MG63 (cell line): Measurements from ENCODE around the gene TSPAN10. TPM values are rescaled to one million over a fixed set of nuclear protein-coding genes. Genes with fewer than 3 reads are reported as not detected.
"Not testable (repeated sequence)": the region's sequence is repeated elsewhere in the genome, so short reads cannot be mapped to it uniquely, and the experiment has no call there.

Experiments
- DNase-seq: peaks from one replicate; pipeline ENCODE4 v3.0.0-alpha.2; 2020
- H3K27me3 ChIP-seq: fragments of 250-450 bp; sonication (Bioruptor Pico); 2 replicates; pipeline ENCODE4 v1.5.1; 2020; ENCODE audit warnings: mild to moderate bottlenecking, moderate library complexity
- H3K36me3 ChIP-seq: fragments of 250-450 bp; sonication (Bioruptor Pico); 2 replicates; pipeline ENCODE4 v1.5.1; 2020; ENCODE audit warnings: mild to moderate bottlenecking, moderate library complexity
- H3K4me3 ChIP-seq: fragments of 250-450 bp; sonication (Bioruptor Pico); 2 replicates; pipeline ENCODE4 v1.5.1; 2020; ENCODE audit warnings: mild to moderate bottlenecking, moderate library complexity
- H3K9me3 ChIP-seq: fragments of 250-450 bp; sonication (Bioruptor Pico); 2 replicates; pipeline ENCODE4 v1.5.1; 2020; ENCODE audit warnings: mild to moderate bottlenecking, moderate library complexity
- total RNA-seq: library from RNA; depleted of rRNA; stranded (reverse); fragments of >200 nt; shearing (Covaris generic); gene quantifications from 2 replicates; pipeline ENCODE4 v1.2.3, GENCODE V29; 2014; ENCODE audit warnings: low replicate concordance

Gene TSPAN10
- total RNA-seq, 1 experiment from 2014 or later: 3.7 TPM

GRCh38 chr17:81672954-81673353 lies 36.0 kb downstream of the TSPAN10 start:
- peaks cover 64% of the 10 kb centered on the region for H3K36me3 ChIP-seq

GRCh38 chr17:81673561-81674258 lies 36.7 kb downstream of the TSPAN10 start:
- Histone ChIP-seq H3K27me3 (no peaks in the 10 kb centered on the region), H3K36me3 (peaks cover 57% of the 10 kb centered on the region), H3K4me3 (no peak overlapping the region), H3K9me3 (no peaks in the 10 kb centered on the region)
- DNase-seq: no peak

More at GRCh38 chr17:81672954-81673353, 36.0 kb downstream of the TSPAN10 start:
- Histone ChIP-seq H3K27me3 (no peaks in the 10 kb centered on the region), H3K9me3 (no peaks in the 10 kb centered on the region), H3K4me3 (no peak overlapping the region)
- no peak for DNase-seq

- not testable (repeated sequence) for DNase-seq, H3K4me3 ChIP-seq, H3K27me3 ChIP-seq, H3K9me3 ChIP-seq
- peaks cover 48% of the 10 kb centered on the region for H3K36me3 ChIP-seq
These were observed 38.7 kb downstream of the TSPAN10 start for GRCh38 chr17:81675515-81676221.

- Histone ChIP-seq H3K9me3 (no peaks in the 10 kb centered on the region), H3K36me3 (peaks cover 48% of the 10 kb centered on the region), H3K27me3 (no peaks in the 10 kb centered on the region), H3K4me3 (no peak overlapping the region)
- DNase-seq: no peak
These were observed 39.9 kb downstream of the TSPAN10 start for GRCh38 chr17:81676906-81677305.

- no peak for DNase-seq
- H3K36me3 ChIP-seq: peaks cover 34% of the 10 kb centered on the region
These were observed 43.2 kb downstream of the TSPAN10 start for GRCh38 chr17:81680150-81680549.

GRCh38 chr17:81681672-81682071 lies 44.7 kb downstream of the TSPAN10 start:
- Histone ChIP-seq H3K9me3 (no peaks in the 10 kb centered on the region), H3K36me3 (peaks cover 46% of the 10 kb centered on the region), H3K4me3 (no peak overlapping the region; the same call in 1 of the 2 replicates), H3K27me3 (no peaks in the 10 kb centered on the region)
- peak; percentile 68 for DNase-seq

More at GRCh38 chr17:81680150-81680549, 43.2 kb downstream of the TSPAN10 start:
- Histone ChIP-seq H3K27me3 (no peaks in the 10 kb centered on the region), H3K9me3 (no peaks in the 10 kb centered on the region), H3K4me3 (no peak overlapping the region)

GRCh38 chr17:81682565-81683207 lies 45.7 kb downstream of the TSPAN10 start:
- Histone ChIP-seq H3K9me3 (no peaks in the 10 kb centered on the region), H3K27me3 (no peaks in the 10 kb centered on the region), H3K36me3 (peaks cover 56% of the 10 kb centered on the region), H3K4me3 (peak overlapping the region; percentile 83)
- DNase-seq: no peak

GRCh38 chr17:81683208-81683583 lies 46.2 kb downstream of the TSPAN10 start:
- H3K9me3 ChIP-seq: no peaks in the 10 kb centered on the region
- peak overlapping the region; percentile 83 for H3K4me3 ChIP-seq
- peak; percentile 40 for DNase-seq
- no peaks in the 10 kb centered on the region for H3K27me3 ChIP-seq
- peaks cover 61% of the 10 kb centered on the region for H3K36me3 ChIP-seq

GRCh38 chr17:81683584-81684441 lies 46.8 kb downstream of the TSPAN10 start, which contains the start of the genes ARL16 and HGS:
Gene ARL16, minus strand, starts transcription at chr17:81683797. Its CDS starts 44 bp downstream, at chr17:81683753.
Gene HGS, plus strand, starts transcription at chr17:81684011. Its CDS starts 56 bp downstream, at chr17:81684067.
- DNase-seq: peak; percentile 98
- Histone ChIP-seq H3K9me3 (no peaks in the 10 kb centered on the region), H3K36me3 (peaks cover 67% of the 10 kb centered on the region), H3K27me3 (no peaks in the 10 kb centered on the region), H3K4me3 (peak within 1 kb of the TSS; percentile 83)

- no peaks in the 10 kb centered on the region for H3K27me3 ChIP-seq
- peaks cover 71% of the 10 kb centered on the region for H3K36me3 ChIP-seq
- no peaks in the 10 kb centered on the region for H3K9me3 ChIP-seq
- peak overlapping the region; percentile 83 for H3K4me3 ChIP-seq
- no peak for DNase-seq
These were observed 47.5 kb downstream of the TSPAN10 start for GRCh38 chr17:81684442-81684911.

- DNase-seq: peak; percentile 76
- Histone ChIP-seq H3K36me3 (peaks cover 74% of the 10 kb centered on the region), H3K4me3 (peak overlapping the region; percentile 83)
These were observed 48.1 kb downstream of the TSPAN10 start for GRCh38 chr17:81685108-81685507.

GRCh38 chr17:81686614-81687013 lies 49.6 kb downstream of the TSPAN10 start:
- Histone ChIP-seq H3K4me3 (no peak overlapping the region), H3K9me3 (no peaks in the 10 kb centered on the region), H3K27me3 (no peaks in the 10 kb centered on the region), H3K36me3 (peaks cover 74% of the 10 kb centered on the region)
- no peak for DNase-seq

More at GRCh38 chr17:81685108-81685507, 48.1 kb downstream of the TSPAN10 start:
- Histone ChIP-seq H3K27me3 (no peaks in the 10 kb centered on the region), H3K9me3 (no peaks in the 10 kb centered on the region)

- no peaks in the 10 kb centered on the region for H3K9me3 ChIP-seq
- H3K27me3 ChIP-seq: no peaks in the 10 kb centered on the region
- H3K4me3 ChIP-seq: no peak overlapping the region
- H3K36me3 ChIP-seq: peaks cover 80% of the 10 kb centered on the region
- DNase-seq: no peak
These were observed 51.0 kb downstream of the TSPAN10 start for GRCh38 chr17:81687770-81688541.

- Histone ChIP-seq H3K4me3 (no peak overlapping the region), H3K36me3 (peaks cover 86% of the 10 kb centered on the region), H3K27me3 (no peaks in the 10 kb centered on the region), H3K9me3 (no peaks in the 10 kb centered on the region)
- DNase-seq: no peak
These were observed 51.6 kb downstream of the TSPAN10 start for GRCh38 chr17:81688616-81689015.

GRCh38 chr17:81690066-81690465 lies 53.1 kb downstream of the TSPAN10 start:
- H3K9me3 ChIP-seq: no peaks in the 10 kb centered on the region
- no peak overlapping the region for H3K4me3 ChIP-seq
- H3K27me3 ChIP-seq: no peaks in the 10 kb centered on the region
- H3K36me3 ChIP-seq: peaks cover 95% of the 10 kb centered on the region
- no peak for DNase-seq
